DOHH2 (cell line): ENCODE data around the gene LCOR.
A peak's percentile ranks its signal among the peaks of the same experiment; 100 is the strongest.

Source experiments
- H3F3A ChIP-seq: fragments of 200-600 bp; sonication (generic), shearing (Covaris generic); 2 replicates; pipeline ENCODE4 v1.6.0; 2016; ENCODE audit warnings: antibody characterized with exemption, mild to moderate bottlenecking; ENCODE audit not compliant: control insufficient read depth, insufficient read depth
- H3K27ac ChIP-seq: fragments of 200-600 bp; sonication (generic); 2 replicates; pipeline ENCODE4 v1.5.1; 2014; ENCODE audit warnings: low read depth, mild to moderate bottlenecking, low read length, moderate library complexity
- H3K27me3 ChIP-seq: fragments of 200-600 bp; sonication (generic); 2 replicates; pipeline ENCODE4 v1.6.1; 2014; ENCODE audit warnings: mild to moderate bottlenecking, low read length, mixed read lengths; ENCODE audit not compliant: control insufficient read depth
- H3K36me3 ChIP-seq: fragments of 200-600 bp; sonication (generic); 2 replicates; pipeline ENCODE4 v1.6.1; 2014; ENCODE audit warnings: mild to moderate bottlenecking, low read length, moderate library complexity, mixed read lengths; ENCODE audit not compliant: control insufficient read depth
- H3K4me1 ChIP-seq: fragments of 200-600 bp; sonication (generic); 2 replicates; pipeline ENCODE4 v1.6.1; 2014; ENCODE audit warnings: mild to moderate bottlenecking, low read length, mixed read lengths; ENCODE audit not compliant: control insufficient read depth
- H3K4me2 ChIP-seq: fragments of 200-600 bp; sonication (generic); 2 replicates; pipeline ENCODE4 v1.6.0; 2014; ENCODE audit warnings: mild to moderate bottlenecking, low read length, moderate library complexity
- H3K4me3 ChIP-seq: fragments of 200-600 bp; sonication (generic); 2 replicates; pipeline ENCODE4 v1.5.1; 2014; ENCODE audit warnings: mild to moderate bottlenecking, low read length, mixed read lengths
- H3K79me2 ChIP-seq: fragments of 200-600 bp; sonication (generic); 2 replicates; pipeline ENCODE4 v1.6.1; 2014; ENCODE audit warnings: mild to moderate bottlenecking, low read length, mixed read lengths; ENCODE audit not compliant: control insufficient read depth
- H3K9me2 ChIP-seq: fragments of 200-600 bp; sonication (generic); replicated peaks from 2 replicates; pipeline ENCODE4 v1.6.1; 2014; ENCODE audit warnings: mild to moderate bottlenecking, low read length, mixed read lengths; ENCODE audit not compliant: control insufficient read depth
- H3K9me3 ChIP-seq: fragments of 200-600 bp; sonication (generic); 2 replicates; pipeline ENCODE4 v1.6.1; 2014; ENCODE audit warnings: antibody characterized with exemption, low read length, mixed read lengths; ENCODE audit not compliant: control insufficient read depth, insufficient read depth
- H4K20me1 ChIP-seq: fragments of 200-600 bp; sonication (generic); 2 replicates; pipeline ENCODE4 v1.6.0; 2014; ENCODE audit warnings: low read depth, mild to moderate bottlenecking, antibody characterized with exemption, low read length, moderate library complexity; ENCODE audit not compliant: control insufficient read depth, insufficient read depth
- CTCF ChIP-seq: fragments of 200-600 bp; sonication (generic); IDR thresholded peaks from one replicate; pipeline ENCODE4 v1.5.1; 2014; ENCODE audit warnings: antibody characterized with exemption, mild to moderate bottlenecking, low read depth, low read length; ENCODE audit not compliant: poor library complexity, severe bottlenecking
- EZH2phosphoT487 ChIP-seq: fragments of 200-600 bp; sonication (generic); IDR thresholded peaks from 2 replicates; pipeline ENCODE4 v1.6.1; 2017; ENCODE audit warnings: borderline replicate concordance, mild to moderate bottlenecking, antibody characterized with exemption, low read length, moderate library complexity, mixed read lengths

LCOR gene

GRCh38 chr10:96830511-96831199 is 1.4 kb upstream of the LCOR start:
- Histone ChIP-seq H3K4me1 (peaks cover 47% of the 10 kb centered on the region), H3K27ac (peak overlapping the region; percentile 87), H4K20me1 (peaks cover 13% of the 10 kb centered on the region), H3F3A (peaks cover 13% of the 10 kb centered on the region), H3K9me2 (no peaks in the 10 kb centered on the region), H3K4me3 (peak overlapping the region; percentile 75), H3K4me2 (peak overlapping the region; percentile 85), H3K9me3 (no peaks in the 10 kb centered on the region), H3K36me3 (peaks cover 18% of the 10 kb centered on the region), H3K79me2 (peaks cover 42% of the 10 kb centered on the region), H3K27me3 (no peaks in the 10 kb centered on the region)
- TF ChIP-seq EZH2phosphoT487 (no peak), CTCF (peak; percentile 86)

- peaks cover 13% of the 10 kb centered on the region for H3F3A ChIP-seq
- TF ChIP-seq EZH2phosphoT487 = no peak
- TF ChIP-seq CTCF = no peak
These were observed 765 bp upstream of the LCOR start for GRCh38 chr10:96831200-96831866.

GRCh38 chr10:96832721-96833219 is 672 bp downstream of the LCOR start:
- peaks cover 13% of the 10 kb centered on the region for H3F3A ChIP-seq
- H3K79me2 ChIP-seq = peaks cover 63% of the 10 kb centered on the region
- H3K4me2 ChIP-seq = peak overlapping the region; percentile 98
- TF ChIP-seq EZH2phosphoT487 = no peak
- peak; percentile 27 for TF ChIP-seq CTCF
- H3K9me2 ChIP-seq = no peaks in the 10 kb centered on the region
- no peaks in the 10 kb centered on the region for H3K9me3 ChIP-seq
- H3K4me1 ChIP-seq = peaks cover 66% of the 10 kb centered on the region
- no peaks in the 10 kb centered on the region for H3K27me3 ChIP-seq
- H4K20me1 ChIP-seq = peaks cover 22% of the 10 kb centered on the region
- peak overlapping the region; percentile 79 for H3K27ac ChIP-seq
- H3K4me3 ChIP-seq = peak overlapping the region; percentile 90
- H3K36me3 ChIP-seq = peaks cover 30% of the 10 kb centered on the region

More at GRCh38 chr10:96831200-96831866, 765 bp upstream of the LCOR start:
- Histone ChIP-seq H3K9me2 (no peaks in the 10 kb centered on the region), H3K27me3 (no peaks in the 10 kb centered on the region), H3K4me1 (peaks cover 54% of the 10 kb centered on the region), H3K4me3 (peak overlapping the region; percentile 75), H3K27ac (peak overlapping the region; percentile 87), H3K4me2 (peak overlapping the region; percentile 85), H3K36me3 (peaks cover 20% of the 10 kb centered on the region), H3K79me2 (peaks cover 49% of the 10 kb centered on the region), H3K9me3 (no peaks in the 10 kb centered on the region), H4K20me1 (peaks cover 18% of the 10 kb centered on the region)
